T-helper 17 cell (primary cell): Measurements from ENCODE around the gene MYL12A. TPM values are rescaled to one million over a fixed set of nuclear protein-coding genes. Genes with fewer than 3 reads are reported as not detected.
"Not testable (repeated sequence)": the region's sequence is repeated elsewhere in the genome, so short reads cannot be mapped to it uniquely, and the experiment has no call there.

Source experiments
- ATAC-seq: fragments of 150-1000 bp; cut with Tn5 transposase; 2 replicates; pipeline ENCODE4 v1.10.0; 2021; ENCODE audit warnings: mild to moderate bottlenecking, moderate library complexity
- DNase-seq, 3 donors: peaks; one replicate each; pipeline versions ENCODE4 v3.0.0 to v3.0.0-alpha.2; 2020 to 2021
- H3K9me3 ChIP-seq: one replicate; pipeline ENCODE4 v1.7.0; 2013; ENCODE audit warnings: low read length, mild to moderate bottlenecking; ENCODE audit not compliant: control insufficient read depth, poor library complexity, severe bottlenecking
- H3K27ac Mint-ChIP-seq: one replicate; pipeline ENCODE4 v1.8.0; 2022; ENCODE audit warnings: mild to moderate bottlenecking, moderate library complexity, mixed read lengths
- H3K27me3 Mint-ChIP-seq: one replicate; pipeline ENCODE4 v1.8.0; 2022; ENCODE audit warnings: mixed read lengths
- H3K36me3 Mint-ChIP-seq: one replicate; pipeline ENCODE4 v1.8.0; 2022; ENCODE audit warnings: low read depth, mixed read lengths
- H3K4me1 Mint-ChIP-seq: one replicate; pipeline ENCODE4 v1.8.0; 2022; ENCODE audit warnings: mild to moderate bottlenecking, mixed read lengths
- H3K4me3 Mint-ChIP-seq: one replicate; pipeline ENCODE4 v1.8.0; 2022; ENCODE audit warnings: mild to moderate bottlenecking, moderate library complexity, mixed read lengths
- total RNA-seq, 4 donors: library from RNA in 2 of 4; stranded (reverse) in 2 of 4; gene quantifications; one replicate each; pipeline ENCODE4 v1.2.3 and lab custom pipeline; 2022 to 2026

The MYL12A gene
- 100 to 1,000 TPM; 480 to 500 TPM for total RNA-seq
- 360 to 534 reads per million in 2 donors for total RNA-seq (lab: John Stamatoyannopoulos, UW)

DNA sequence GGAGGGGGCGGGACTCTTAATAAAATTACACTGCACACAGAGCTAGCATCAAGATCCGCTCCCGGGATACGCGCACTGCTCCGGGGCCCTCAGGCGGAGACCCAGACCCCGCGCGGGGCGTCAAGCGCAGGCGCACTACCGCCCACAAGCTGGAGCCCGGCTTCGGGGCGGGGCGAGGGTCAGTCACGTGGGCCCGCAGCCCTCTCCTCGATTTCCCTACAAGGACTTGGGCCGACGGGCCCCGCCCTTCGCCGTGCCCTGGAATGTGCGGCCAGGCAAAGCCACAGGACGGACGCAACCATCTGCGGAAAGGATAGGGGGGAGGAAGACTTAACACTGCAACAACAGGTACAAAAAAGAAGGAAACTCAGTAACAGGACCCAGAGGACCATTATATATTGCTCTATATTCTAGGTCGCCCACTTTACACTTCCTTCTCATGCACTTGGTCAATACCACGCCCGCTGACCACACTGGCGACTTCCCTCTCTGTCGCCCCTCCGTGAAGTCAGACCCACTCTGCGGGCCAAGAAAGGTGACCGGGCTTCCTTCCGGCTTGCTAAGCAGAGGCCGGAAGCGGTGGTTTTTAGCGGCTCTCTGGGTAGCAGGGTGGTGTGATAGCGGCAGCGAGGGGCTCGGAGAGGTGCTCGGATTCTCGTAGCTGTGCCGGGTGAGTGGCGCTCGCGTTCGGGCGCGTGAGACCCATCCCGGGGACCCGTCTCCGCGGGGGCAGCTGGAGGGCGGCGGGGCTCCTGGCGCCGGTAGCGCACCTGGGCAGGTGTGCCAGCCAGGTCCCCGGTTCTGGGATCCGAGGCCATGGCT lies at the start of gene MYL12A:
MYL12A (plus strand) TSS at position 562 of the 822 bp plus-strand sequence. CDS start 5,447 bp downstream, outside the sequence.
- DNase-seq (peak; percentile 68 to 88 (median 87)), ATAC-seq (peak; percentile 75)
- H3K4me1 Mint-ChIP-seq = peaks cover 39% of the 10 kb centered on the region
- H3K4me3 Mint-ChIP-seq = peak within 1 kb of the TSS; percentile 94
- no peaks in the 10 kb centered on the region for H3K27me3 Mint-ChIP-seq
- H3K36me3 Mint-ChIP-seq = peaks cover 9% of the 10 kb centered on the region
- no peaks in the 10 kb centered on the region for H3K9me3 ChIP-seq
- H3K27ac Mint-ChIP-seq = peak within 1 kb of the TSS; percentile 95

GRCh38 chr18:3198260-3198860 lies 49.2 kb upstream of the MYL12A start:
- not testable (repeated sequence) for H3K4me3 Mint-ChIP-seq, DNase-seq, H3K9me3 ChIP-seq, H3K36me3 Mint-ChIP-seq, H3K27ac Mint-ChIP-seq, H3K4me1 Mint-ChIP-seq, ATAC-seq
- peaks cover 19% of the 10 kb centered on the region for H3K27me3 Mint-ChIP-seq

DNA sequence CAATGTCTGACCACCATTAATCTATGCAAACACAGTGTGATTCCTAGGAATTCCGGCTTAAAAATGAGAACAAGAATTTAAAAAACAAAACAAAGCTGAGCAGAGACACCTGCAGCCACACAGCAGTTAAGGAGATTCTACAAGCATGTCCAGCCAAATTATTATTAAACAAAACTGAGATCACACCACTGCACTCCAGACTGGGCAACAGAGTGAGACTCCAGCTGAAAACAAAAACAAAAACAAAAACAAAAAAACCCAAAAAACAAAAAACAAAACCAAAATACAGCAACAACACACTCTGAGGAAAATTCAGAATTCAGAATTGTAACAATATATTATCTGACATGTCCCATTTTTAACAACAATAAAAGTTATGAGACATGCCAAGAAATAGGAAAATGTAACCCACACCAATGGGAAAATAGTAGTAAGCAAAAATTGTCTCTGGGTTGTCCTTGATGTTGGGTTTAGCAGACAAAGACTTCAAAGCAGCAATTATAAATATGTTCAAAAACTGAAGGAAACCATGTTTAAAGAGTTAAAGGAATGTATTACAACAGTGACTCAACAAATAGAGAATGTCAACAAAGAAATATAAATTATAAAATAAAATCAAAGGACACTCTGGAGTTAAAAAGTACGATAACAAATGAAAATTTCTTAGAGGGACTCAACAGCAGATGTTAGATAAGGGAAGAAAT lies 47.5 kb upstream of the MYL12A start:
- Mint-ChIP-seq H3K27me3 (peaks cover 15% of the 10 kb centered on the region), H3K4me1 (no peaks in the 10 kb centered on the region), H3K4me3 (no peak overlapping the region), H3K27ac (no peak overlapping the region), H3K36me3 (peaks cover 2% of the 10 kb centered on the region)
- DNase-seq (no peak), ATAC-seq (no peak)
- no peaks in the 10 kb centered on the region for H3K9me3 ChIP-seq

DNA sequence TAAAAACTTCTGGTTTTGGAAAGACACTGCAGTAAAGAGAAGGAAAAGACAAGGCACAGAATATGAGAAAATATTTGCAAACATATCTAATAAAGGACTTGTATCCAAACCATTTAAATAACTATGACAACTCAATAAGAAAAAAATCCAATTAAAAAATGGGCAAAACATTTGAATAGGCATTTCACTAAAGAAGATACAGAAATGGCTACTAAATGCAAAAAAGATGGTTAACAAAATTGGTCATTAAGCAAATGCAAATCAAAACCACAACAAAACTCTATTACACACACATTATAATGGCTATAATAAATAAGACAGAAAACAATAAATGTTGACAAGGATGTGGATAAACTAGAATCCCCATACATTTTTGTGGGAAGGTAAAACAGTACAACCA lies 42.4 kb upstream of the MYL12A start:
- ATAC-seq (no peak), DNase-seq (no peak)
- Mint-ChIP-seq H3K36me3 (no peaks in the 10 kb centered on the region), H3K27me3 (no peaks in the 10 kb centered on the region), H3K27ac (no peak overlapping the region), H3K4me3 (no peak overlapping the region), H3K4me1 (peaks cover 8% of the 10 kb centered on the region)
- no peaks in the 10 kb centered on the region for H3K9me3 ChIP-seq

DNA sequence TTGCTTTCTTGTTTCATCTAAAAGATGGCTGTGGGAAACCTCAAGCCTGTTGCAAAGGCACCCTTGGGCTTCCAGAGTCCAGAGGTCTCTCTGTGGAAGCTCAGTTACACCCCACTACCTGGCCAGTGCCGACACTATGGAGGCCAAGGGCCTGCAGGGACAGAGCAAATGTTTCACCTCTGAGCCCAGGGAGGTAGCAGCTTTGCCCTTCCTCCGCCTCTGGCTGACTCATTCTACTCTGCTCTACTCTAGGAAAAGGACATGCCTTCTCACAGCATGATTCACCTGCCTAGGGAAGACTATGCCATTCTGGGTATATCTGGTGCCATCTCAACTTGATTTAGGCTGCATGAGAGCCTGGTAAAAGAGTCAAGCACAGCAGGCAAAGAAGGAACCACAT lies 40.0 kb upstream of the MYL12A start:
- Mint-ChIP-seq H3K27ac (no peak overlapping the region), H3K27me3 (no peaks in the 10 kb centered on the region), H3K4me1 (peaks cover 10% of the 10 kb centered on the region), H3K4me3 (no peak overlapping the region), H3K36me3 (no peaks in the 10 kb centered on the region)
- H3K9me3 ChIP-seq = no peaks in the 10 kb centered on the region
- no peak for DNase-seq
- no peak for ATAC-seq

DNA sequence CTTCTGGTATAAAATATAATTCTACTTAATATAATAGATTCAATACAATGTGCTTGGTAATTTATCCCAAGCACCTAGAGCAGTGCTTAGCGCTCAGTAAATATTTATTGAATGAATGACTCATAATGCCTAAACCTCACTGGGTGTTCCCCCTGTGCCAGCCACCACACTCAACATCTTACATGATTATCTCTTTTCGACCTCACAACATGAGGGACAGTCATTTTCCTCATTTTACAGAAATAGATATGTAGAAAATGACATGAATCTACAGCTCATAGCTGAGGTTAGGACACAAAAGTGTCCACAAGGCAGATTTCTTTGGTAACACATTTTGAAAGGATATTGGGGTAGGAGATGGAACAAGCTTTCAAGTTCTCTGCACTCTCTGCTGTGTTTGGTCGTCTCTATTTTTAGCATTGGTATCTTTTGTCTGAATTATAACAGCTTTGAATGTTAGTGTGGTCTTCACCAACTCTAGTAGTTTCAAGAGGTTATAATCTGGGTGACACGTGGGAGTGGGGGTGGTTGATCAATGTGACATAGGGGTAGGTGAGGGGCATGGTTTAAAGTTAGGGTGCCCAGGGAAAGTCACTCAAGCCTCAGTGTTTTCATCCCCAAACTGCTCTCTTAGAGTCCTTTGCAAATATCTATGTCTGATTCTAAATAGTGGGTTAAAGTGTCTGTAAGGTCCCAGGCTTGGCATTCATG lies 37.6 kb upstream of the MYL12A start:
- Mint-ChIP-seq H3K27me3 (no peaks in the 10 kb centered on the region), H3K4me1 (peaks cover 12% of the 10 kb centered on the region), H3K36me3 (no peaks in the 10 kb centered on the region), H3K4me3 (no peak overlapping the region), H3K27ac (no peak overlapping the region)
- ATAC-seq (peak; percentile 53), DNase-seq (no peak)
- H3K9me3 ChIP-seq = no peaks in the 10 kb centered on the region

GRCh38 chr18:3211236-3211992 lies 36.2 kb upstream of the MYL12A start:
- no peaks in the 10 kb centered on the region for H3K27me3 Mint-ChIP-seq
- no peak overlapping the region for H3K27ac Mint-ChIP-seq
- DNase-seq (no peak), ATAC-seq (no peak)
- no peak overlapping the region for H3K4me3 Mint-ChIP-seq
- H3K4me1 Mint-ChIP-seq = peaks cover 12% of the 10 kb centered on the region
- H3K9me3 ChIP-seq = no peaks in the 10 kb centered on the region
- peaks cover 3% of the 10 kb centered on the region for H3K36me3 Mint-ChIP-seq

DNA sequence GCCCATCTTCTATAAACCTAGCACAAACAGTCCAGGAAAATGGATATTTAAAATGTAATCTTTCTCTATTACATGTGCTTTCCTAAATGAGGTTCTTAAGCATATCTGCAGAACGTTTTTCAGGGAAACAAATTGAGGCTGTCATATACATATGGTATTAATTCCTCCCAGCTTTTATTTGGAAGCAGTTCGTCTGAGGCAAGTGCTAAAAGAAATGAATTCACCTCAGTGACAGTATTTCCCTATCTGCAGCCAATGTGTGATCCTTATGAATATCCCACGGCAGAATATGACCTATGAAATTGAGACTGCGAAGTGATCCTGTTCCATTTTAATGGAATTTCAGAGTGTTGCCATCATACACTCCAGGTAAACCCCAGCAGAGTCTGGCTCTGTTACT lies 34.9 kb upstream of the MYL12A start:
- H3K36me3 Mint-ChIP-seq = peaks cover 3% of the 10 kb centered on the region
- ATAC-seq = no peak
- H3K27me3 Mint-ChIP-seq = no peaks in the 10 kb centered on the region
- peak overlapping the region; percentile 71 for H3K27ac Mint-ChIP-seq
- no peak overlapping the region for H3K4me3 Mint-ChIP-seq
- no peaks in the 10 kb centered on the region for H3K9me3 ChIP-seq
- DNase-seq = no peak
- peaks cover 12% of the 10 kb centered on the region for H3K4me1 Mint-ChIP-seq

DNA sequence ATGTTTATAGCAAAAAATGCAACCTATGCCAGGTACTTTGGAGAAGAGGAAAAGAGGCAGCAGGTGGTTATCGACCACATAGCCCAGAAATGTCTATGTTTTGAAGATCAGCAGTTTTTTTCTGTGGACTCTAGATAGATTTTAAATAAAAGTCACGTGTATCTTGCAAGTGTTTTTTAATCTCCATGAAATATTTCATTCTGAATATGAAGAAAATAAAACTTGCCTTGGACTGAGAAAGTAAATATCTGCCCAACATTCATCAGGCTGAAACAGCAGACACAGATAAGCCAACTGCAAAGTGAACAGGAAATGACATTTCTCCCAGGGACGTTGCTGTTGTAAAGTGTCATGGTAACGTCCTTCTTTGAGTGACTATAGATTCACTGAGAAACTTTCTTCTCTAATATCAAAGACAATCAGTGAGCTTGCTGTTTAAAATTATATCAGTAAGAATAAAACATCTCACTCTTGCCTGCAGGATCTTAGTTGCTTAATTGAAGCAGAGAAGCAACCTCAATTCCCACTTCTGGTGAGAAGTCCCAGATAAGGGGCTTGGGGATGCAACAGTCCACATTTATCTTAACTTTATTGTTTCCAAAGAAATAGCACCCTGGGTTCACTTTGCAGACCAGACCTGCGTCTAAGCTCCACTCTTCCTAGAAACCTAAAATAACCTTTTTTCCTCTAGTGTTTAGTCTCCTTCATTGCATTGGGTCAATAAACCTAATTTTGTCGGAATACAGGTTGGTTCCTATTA lies 34.1 kb upstream of the MYL12A start:
- H3K4me1 Mint-ChIP-seq = peaks cover 12% of the 10 kb centered on the region
- peak; percentile 88 for ATAC-seq

GRCh38 chr18:3214855-3215637 lies 32.6 kb upstream of the MYL12A start:
- no peak for ATAC-seq
- Mint-ChIP-seq H3K27ac (peak overlapping the region; percentile 6), H3K4me3 (no peak overlapping the region), H3K36me3 (peaks cover 3% of the 10 kb centered on the region), H3K4me1 (peaks cover 14% of the 10 kb centered on the region), H3K27me3 (no peaks in the 10 kb centered on the region)
- H3K9me3 ChIP-seq = no peaks in the 10 kb centered on the region
- no peak for DNase-seq

More for the DNA sequence above, 34.1 kb upstream of the MYL12A start:
- H3K4me3 Mint-ChIP-seq = no peak overlapping the region
- no peak for DNase-seq
- no peaks in the 10 kb centered on the region for H3K9me3 ChIP-seq
- no peaks in the 10 kb centered on the region for H3K27me3 Mint-ChIP-seq
- peak overlapping the region; percentile 71 for H3K27ac Mint-ChIP-seq
- peaks cover 3% of the 10 kb centered on the region for H3K36me3 Mint-ChIP-seq

- no peak overlapping the region for H3K27ac Mint-ChIP-seq
- no peaks in the 10 kb centered on the region for H3K9me3 ChIP-seq
- H3K4me1 Mint-ChIP-seq = peaks cover 10% of the 10 kb centered on the region
Observed at GRCh38 chr18:3216987-3217386, 30.6 kb upstream of the MYL12A start.

More at GRCh38 chr18:3216987-3217386, 30.6 kb upstream of the MYL12A start:
- DNase-seq = no peak
- no peaks in the 10 kb centered on the region for H3K27me3 Mint-ChIP-seq
- no peak for ATAC-seq
- no peak overlapping the region for H3K4me3 Mint-ChIP-seq
- peaks cover 3% of the 10 kb centered on the region for H3K36me3 Mint-ChIP-seq
